IMR-90 (cell line): ENCODE measurements around the gene LINGO4.

Source experiments
- CEBPB ChIP-seq: IDR thresholded peaks from 2 replicates; pipeline ENCODE4 v1.6.1; 2012; ENCODE audit warnings: low read depth, low read length, improper control_type of control experiment
- CHD1 ChIP-seq: IDR thresholded peaks from 2 replicates; pipeline ENCODE4 v1.6.1; 2012; ENCODE audit warnings: low read depth, low read length, improper control_type of control experiment
- FOS ChIP-seq: fragments of 150-350 bp; IDR thresholded peaks from 2 replicates; pipeline ENCODE4 v1.6.1; 2016; ENCODE audit warnings: low read depth, low read length
- MAZ ChIP-seq: IDR thresholded peaks from 2 replicates; pipeline ENCODE4 v1.6.1; 2012; ENCODE audit warnings: low read depth, mild to moderate bottlenecking, low read length, improper control_type of control experiment, moderate library complexity, borderline replicate concordance
- MXI1 ChIP-seq: IDR thresholded peaks from 2 replicates; pipeline ENCODE4 v1.6.1; 2012; ENCODE audit warnings: low read depth, mild to moderate bottlenecking, low read length, moderate library complexity, borderline replicate concordance
- POLR2A ChIP-seq: IDR thresholded peaks from 2 replicates; pipeline ENCODE4 v1.6.1; 2012; ENCODE audit warnings: mild to moderate bottlenecking, low read depth, low read length
- TF ChIP-seq, protein P1 (sequence below): conservative IDR thresholded peaks from 2 replicates; pipeline ENCODE4 v1.5.1; 2012; ENCODE audit warnings: mild to moderate bottlenecking, low read depth, low read length, improper control_type of control experiment
- TF ChIP-seq, protein P2 (sequence below): fragments of 150-350 bp; IDR thresholded peaks from 2 replicates; pipeline ENCODE4 v1.6.1; 2017; ENCODE audit warnings: mild to moderate bottlenecking, antibody characterized with exemption, low read length, low read depth

DNA sequence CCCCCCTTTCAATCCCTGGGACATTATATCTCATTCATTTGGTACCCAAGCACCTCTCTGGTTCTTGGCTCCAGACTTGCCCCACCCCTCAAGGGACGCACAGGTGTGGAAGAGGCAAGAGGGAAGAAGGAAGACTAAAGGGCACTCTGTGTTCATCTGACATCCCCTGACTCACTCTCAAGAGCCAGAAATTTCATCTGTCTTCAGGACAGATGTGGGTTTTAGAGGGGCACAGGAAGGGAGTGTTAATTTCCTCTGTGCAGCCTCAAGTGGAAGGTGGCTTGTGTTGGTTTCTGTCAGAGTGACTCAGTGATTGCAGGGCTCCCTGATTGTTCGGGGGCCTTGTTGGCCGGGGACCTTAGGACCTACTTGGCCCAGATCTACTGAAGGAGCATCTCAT is 32.0 kb upstream of the LINGO4 start:
- TF ChIP-seq, protein P1, sequence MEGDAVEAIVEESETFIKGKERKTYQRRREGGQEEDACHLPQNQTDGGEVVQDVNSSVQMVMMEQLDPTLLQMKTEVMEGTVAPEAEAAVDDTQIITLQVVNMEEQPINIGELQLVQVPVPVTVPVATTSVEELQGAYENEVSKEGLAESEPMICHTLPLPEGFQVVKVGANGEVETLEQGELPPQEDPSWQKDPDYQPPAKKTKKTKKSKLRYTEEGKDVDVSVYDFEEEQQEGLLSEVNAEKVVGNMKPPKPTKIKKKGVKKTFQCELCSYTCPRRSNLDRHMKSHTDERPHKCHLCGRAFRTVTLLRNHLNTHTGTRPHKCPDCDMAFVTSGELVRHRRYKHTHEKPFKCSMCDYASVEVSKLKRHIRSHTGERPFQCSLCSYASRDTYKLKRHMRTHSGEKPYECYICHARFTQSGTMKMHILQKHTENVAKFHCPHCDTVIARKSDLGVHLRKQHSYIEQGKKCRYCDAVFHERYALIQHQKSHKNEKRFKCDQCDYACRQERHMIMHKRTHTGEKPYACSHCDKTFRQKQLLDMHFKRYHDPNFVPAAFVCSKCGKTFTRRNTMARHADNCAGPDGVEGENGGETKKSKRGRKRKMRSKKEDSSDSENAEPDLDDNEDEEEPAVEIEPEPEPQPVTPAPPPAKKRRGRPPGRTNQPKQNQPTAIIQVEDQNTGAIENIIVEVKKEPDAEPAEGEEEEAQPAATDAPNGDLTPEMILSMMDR: no peak
- TF ChIP-seq CHD1 (no peak), MAZ (no peak), POLR2A (no peak), FOS (no peak), MXI1 (no peak), CEBPB (no peak)
- TF ChIP-seq, protein P2, sequence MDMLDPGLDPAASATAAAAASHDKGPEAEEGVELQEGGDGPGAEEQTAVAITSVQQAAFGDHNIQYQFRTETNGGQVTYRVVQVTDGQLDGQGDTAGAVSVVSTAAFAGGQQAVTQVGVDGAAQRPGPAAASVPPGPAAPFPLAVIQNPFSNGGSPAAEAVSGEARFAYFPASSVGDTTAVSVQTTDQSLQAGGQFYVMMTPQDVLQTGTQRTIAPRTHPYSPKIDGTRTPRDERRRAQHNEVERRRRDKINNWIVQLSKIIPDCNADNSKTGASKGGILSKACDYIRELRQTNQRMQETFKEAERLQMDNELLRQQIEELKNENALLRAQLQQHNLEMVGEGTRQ: no peak
